Gastrocnemius medialis (tissue), 4 donors: Measurements from ENCODE around the gene CCDC141.

ENCODE experiments used
- CTCF ChIP-seq, 5 experiments: fragments of 450-650 bp in 3 of 5; fragments of 200-600 bp in 2 of 5; sonication (generic) in 2 of 5; IDR thresholded peaks in 4 of 5; conservative IDR thresholded peaks in 1 of 5; 1 replicate in 4 of 5; 2 replicates in 1 of 5; pipeline ENCODE4 v1.5.1; 2016 to 2019; ENCODE audit warnings: antibody characterized with exemption in 5 of 5, mild to moderate bottlenecking in 3 of 5, moderate library complexity in 3 of 5
- POLR2A ChIP-seq, 2 donors: fragments of 450-650 bp; IDR thresholded peaks; one replicate each; pipeline ENCODE4 v1.6.1; 2017; ENCODE audit warnings: antibody characterized with exemption in 2 of 2, mild to moderate bottlenecking in 2 of 2, moderate library complexity in 2 of 2

GRCh38 chr2:178912416-178913048 lies 137.4 kb downstream of the CCDC141 start:
- TF ChIP-seq CTCF (IDR thresholded peaks at IDR 0.05 in 4 of 5, conservative IDR thresholded peaks at IDR 0.05 in 1 of 5): no peak
- TF ChIP-seq POLR2A (IDR thresholded peaks at IDR 0.05): no peak
